Amniotic stem cell (primary cell): ENCODE measurements around the gene TLR2.
"Not testable (repeated sequence)": the region's sequence is repeated elsewhere in the genome, so short reads cannot be mapped to it uniquely, and the experiment has no call there.

Experiments used
- DNase-seq: peaks from one replicate; lab custom pipeline; 2025; lab: John Stamatoyannopoulos, UW

Gene TLR2

DNA sequence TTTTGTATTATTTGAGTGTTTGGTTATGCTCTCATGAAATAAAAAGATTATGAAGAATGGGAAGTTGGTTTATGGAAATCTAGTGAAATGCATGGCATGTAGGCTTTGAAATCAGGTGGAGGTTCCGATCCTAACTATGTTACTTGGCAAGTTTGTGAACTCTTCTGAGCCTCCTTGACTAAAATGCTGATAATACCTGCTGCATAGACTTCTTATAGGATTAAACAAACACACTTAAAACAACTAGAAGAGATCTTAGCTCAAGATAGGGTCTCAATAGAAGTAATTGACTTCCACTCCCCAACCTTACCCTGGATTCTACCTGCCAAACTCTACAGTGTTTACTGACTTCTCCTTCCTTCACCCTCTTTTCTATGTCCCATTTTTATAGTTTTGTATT is 22.2 kb upstream of the TLR2 start:
- no peak for DNase-seq

GRCh38 chr4:153663667-153664066 is 20.4 kb upstream of the TLR2 start:
- no peak for DNase-seq

- DNase-seq: not testable (repeated sequence)
Observed at GRCh38 chr4:153666505-153666904, 17.6 kb upstream of the TLR2 start.

DNA sequence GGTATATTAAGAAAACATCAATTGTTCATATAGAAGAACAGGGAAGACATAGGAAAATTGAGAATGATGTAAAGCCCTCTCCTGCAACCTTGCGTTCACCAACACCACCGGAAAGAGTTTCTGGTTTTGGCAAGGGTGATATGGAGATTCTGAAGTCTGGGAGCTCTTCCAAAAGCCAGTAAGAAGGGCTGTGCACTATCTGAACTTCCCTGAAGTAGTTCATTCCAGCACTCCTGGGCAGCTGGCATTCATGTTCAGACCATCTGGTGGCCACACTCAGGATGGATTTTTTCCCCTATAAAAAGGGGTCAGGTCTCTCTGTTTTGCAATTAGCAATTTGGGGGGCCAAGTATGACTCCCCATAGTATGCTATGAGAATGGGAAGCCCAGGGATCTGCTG is 15.4 kb upstream of the TLR2 start:
- no peak for DNase-seq

GRCh38 chr4:153669838-153670237 is 14.2 kb upstream of the TLR2 start:
- no peak for DNase-seq

- no peak for DNase-seq
Observed at GRCh38 chr4:153676486-153676885, 7.6 kb upstream of the TLR2 start.

GRCh38 chr4:153676984-153677383 is 7.1 kb upstream of the TLR2 start:
- peak; percentile 79 for DNase-seq

GRCh38 chr4:153679486-153679885 is 4.6 kb upstream of the TLR2 start:
- DNase-seq: no peak

- DNase-seq: no peak
Observed at GRCh38 chr4:153683763-153684181, 308 bp upstream of the TLR2 start.

GRCh38 chr4:153684971-153685371 is 891 bp downstream of the TLR2 start:
- no peak for DNase-seq

- no peak for DNase-seq
Observed at GRCh38 chr4:153704522-153704921, 20.4 kb downstream of the TLR2 start.

DNA sequence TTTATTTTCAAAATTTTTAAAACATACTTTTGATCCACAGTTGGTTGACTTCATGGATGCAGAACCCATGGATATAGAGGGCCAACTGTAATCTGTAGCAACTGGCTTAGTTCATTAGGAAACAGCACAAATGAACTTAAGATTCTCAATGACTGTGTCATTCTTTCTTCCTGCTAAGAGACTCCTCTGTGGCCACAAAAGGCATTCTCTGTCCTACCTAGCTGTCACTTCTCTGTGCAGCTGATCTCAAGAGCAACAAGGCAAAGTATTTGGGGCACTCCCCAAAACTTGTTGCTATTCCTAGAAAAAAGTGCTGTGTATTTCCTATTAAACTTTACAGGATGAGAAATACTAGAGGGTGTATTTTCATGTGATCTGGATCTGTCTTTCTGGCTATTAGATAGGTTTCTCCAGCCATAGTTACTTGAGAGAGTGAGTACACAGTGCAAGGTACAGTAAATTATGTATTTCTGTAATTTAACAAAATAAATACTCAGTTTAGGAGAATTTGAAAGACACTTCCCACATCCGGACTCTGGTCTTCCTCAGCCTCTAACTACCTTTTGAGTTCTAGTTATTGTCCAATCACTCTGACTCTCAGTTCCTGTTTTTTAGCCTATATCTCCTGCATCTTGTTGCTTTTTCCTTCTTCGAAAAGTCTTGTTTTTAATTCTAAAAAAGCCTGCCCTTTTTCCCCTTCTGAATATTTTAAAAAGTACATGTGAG is 21.8 kb downstream of the TLR2 start:
- no peak for DNase-seq

- no peak for DNase-seq
Observed at GRCh38 chr4:153706519-153706918, 22.4 kb downstream of the TLR2 start.

DNA sequence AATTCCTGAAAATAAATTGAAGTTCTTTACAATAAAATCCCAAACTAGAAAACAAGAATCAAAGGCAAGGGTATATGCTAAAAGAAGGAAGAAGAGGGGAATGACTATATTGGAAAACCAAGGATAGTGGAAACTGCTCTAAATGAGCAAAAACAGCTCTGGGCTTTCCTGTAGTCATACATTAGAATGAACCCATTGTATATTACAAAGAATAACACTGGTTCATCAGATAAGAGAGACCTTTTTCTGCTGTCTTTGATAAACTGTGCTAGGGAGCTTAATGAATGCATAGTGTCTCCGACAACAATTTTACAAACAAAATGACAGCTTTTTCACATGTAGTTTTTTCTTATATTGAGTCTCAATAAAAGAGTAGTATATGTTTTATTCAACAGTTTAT is 26.6 kb downstream of the TLR2 start:
- no peak for DNase-seq

- no peak for DNase-seq
Observed at GRCh38 chr4:153713866-153714646, 30.0 kb downstream of the TLR2 start.

GRCh38 chr4:153722036-153722435 is 38.0 kb downstream of the TLR2 start:
- no peak for DNase-seq

- no peak for DNase-seq
Observed at GRCh38 chr4:153724606-153725005, 40.5 kb downstream of the TLR2 start.

GRCh38 chr4:153725136-153725830 is 41.2 kb downstream of the TLR2 start:
- no peak for DNase-seq

GRCh38 chr4:153725831-153726154 is 41.7 kb downstream of the TLR2 start:
- DNase-seq: no peak

- no peak for DNase-seq
Observed at GRCh38 chr4:153728151-153728550, 44.1 kb downstream of the TLR2 start.

- no peak for DNase-seq
Observed at GRCh38 chr4:153728660-153729059, 44.6 kb downstream of the TLR2 start.

DNA sequence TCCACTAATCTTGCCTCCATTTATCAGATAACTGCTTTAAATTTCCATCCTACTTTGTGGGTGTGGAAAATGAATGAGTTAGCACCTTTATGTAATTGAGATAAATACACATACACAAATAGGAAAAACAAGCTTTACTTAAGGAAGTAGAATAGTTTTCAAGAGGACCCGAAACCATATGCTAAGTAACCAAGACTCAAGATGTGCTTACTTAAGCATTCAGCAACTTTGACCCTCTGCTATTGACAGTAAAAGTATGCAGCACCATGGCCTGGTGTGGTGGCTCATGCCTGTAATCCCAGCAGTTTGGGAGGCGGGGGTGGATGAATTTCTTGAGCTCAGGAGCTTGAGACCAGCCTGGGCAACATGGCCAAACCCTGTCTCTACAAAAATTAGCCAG is 45.8 kb downstream of the TLR2 start:
- DNase-seq: no peak

GRCh38 chr4:153731239-153731638 is 47.2 kb downstream of the TLR2 start:
- peak; percentile 72 for DNase-seq
